ENCODE measurements around the gene PPEF1. TPM values are rescaled to one million over a fixed set of nuclear protein-coding genes. Genes with fewer than 3 reads are reported as not detected.

PPEF1 gene
- total and polyA plus RNA-seq, 11 donors = 0.11 to 0.82 (median 0.60) TPM; not detected in 4

DNA sequence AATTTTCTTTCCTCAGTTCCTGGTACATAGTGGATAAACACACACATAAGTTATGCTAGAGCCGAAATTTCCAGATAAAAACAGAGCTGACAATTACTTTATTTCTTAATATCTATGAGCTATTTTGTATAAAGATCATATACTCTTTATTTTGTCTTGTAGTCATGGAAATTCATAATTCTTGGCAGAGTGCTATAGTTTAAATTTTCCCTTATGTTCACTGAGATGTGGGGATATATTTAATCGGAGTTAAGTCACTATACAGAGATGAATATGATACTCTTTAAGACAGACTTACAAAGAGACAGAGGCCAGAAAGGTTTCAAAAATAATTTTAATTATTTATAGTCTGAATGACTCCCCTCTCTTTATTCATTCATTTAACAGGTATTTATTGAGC, 89.7 kb downstream of the PPEF1 start:
- intact Hi-C loops (cut with DNase I) = no loop called here
- ATAC-seq (no peak), DNase-seq (no peak)
- no peak overlapping the region for H3K27ac ChIP-seq
- no peaks in the 10 kb centered on the region for H3K36me3 ChIP-seq
- H3K4me3 ChIP-seq = no peak overlapping the region
- H3K4me1 ChIP-seq = no peaks in the 10 kb centered on the region
- H3K27me3 ChIP-seq = peaks cover 0 to 5% (median 0%) of the 10 kb centered on the region in 9 donors
- no peaks in the 10 kb centered on the region for H3K9me3 ChIP-seq
- 81 to 92% (median 86%) methylated on average over 2 of the region's 2 CpGs for WGBS, 4 donors
- TF ChIP-seq, protein P1, sequence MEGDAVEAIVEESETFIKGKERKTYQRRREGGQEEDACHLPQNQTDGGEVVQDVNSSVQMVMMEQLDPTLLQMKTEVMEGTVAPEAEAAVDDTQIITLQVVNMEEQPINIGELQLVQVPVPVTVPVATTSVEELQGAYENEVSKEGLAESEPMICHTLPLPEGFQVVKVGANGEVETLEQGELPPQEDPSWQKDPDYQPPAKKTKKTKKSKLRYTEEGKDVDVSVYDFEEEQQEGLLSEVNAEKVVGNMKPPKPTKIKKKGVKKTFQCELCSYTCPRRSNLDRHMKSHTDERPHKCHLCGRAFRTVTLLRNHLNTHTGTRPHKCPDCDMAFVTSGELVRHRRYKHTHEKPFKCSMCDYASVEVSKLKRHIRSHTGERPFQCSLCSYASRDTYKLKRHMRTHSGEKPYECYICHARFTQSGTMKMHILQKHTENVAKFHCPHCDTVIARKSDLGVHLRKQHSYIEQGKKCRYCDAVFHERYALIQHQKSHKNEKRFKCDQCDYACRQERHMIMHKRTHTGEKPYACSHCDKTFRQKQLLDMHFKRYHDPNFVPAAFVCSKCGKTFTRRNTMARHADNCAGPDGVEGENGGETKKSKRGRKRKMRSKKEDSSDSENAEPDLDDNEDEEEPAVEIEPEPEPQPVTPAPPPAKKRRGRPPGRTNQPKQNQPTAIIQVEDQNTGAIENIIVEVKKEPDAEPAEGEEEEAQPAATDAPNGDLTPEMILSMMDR (IDR thresholded peaks at IDR 0.05) = no peak
- TF ChIP-seq POLR2A (IDR thresholded peaks at IDR 0.05) = no peak

DNA sequence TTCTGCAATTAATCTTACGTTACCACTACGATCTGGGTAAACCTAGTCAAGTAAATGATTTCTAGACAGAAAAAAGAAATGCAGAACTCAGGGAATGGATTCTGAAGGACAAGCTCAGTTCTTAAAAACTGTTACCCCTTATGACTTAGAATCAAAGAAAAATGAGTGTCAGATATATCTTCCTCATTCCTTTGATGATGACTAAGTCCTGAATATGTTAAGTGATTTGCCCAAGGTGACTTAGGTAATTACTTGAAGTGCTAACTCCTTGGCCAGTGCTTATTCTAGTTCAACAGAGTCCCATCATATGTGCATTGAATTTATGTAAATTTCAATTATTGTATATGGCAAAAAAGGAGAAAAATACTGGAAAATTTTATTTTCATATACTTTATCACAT, 92.5 kb downstream of the PPEF1 start:
- no peaks in the 10 kb centered on the region for H3K36me3 ChIP-seq
- H3K4me1 ChIP-seq = no peaks in the 10 kb centered on the region
- ATAC-seq (no peak), DNase-seq (no peak)
- intact Hi-C loops (cut with DNase I) = no loop called here
- no peaks in the 10 kb centered on the region for H3K9me3 ChIP-seq
- H3K27ac ChIP-seq = no peak overlapping the region
- WGBS, 4 donors = 86 to 90% (median 88%) methylated on average over 2 of the region's 2 CpGs
- H3K4me3 ChIP-seq = no peak overlapping the region
- H3K27me3 ChIP-seq = peaks cover 0 to 5% (median 0%) of the 10 kb centered on the region in 9 donors
- TF ChIP-seq, protein P1 (IDR thresholded peaks at IDR 0.05) = no peak
- TF ChIP-seq POLR2A (IDR thresholded peaks at IDR 0.05) = no peak

DNA sequence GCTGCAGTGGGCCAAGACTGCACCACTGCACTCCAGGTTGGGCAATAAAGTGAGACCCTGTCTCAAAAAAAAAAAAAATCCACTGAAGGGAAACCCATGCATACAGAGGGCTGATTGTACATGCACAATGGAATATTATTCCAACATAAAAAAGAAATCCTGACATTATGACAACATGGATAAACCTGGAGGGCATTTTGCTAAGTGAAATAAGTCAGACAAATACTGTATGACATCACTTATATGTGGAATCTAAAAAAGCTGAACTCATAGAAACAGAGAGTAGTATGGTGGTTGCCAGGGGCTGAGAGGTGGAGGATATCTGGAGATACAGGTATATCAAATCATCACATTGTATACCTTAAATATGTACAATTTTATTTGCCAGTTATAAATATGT, 102.2 kb downstream of the PPEF1 start:
- H3K9me3 ChIP-seq = no peaks in the 10 kb centered on the region
- no peaks in the 10 kb centered on the region for H3K4me1 ChIP-seq
- no peaks in the 10 kb centered on the region for H3K36me3 ChIP-seq
- H3K27me3 ChIP-seq = no peaks in the 10 kb centered on the region
- no peak for TF ChIP-seq POLR2A (IDR thresholded peaks at IDR 0.05)
- TF ChIP-seq, protein P1 (IDR thresholded peaks at IDR 0.05) = no peak
- no peak for DNase-seq
- intact Hi-C loops (cut with DNase I) = no loop called here
- no peak overlapping the region for H3K27ac ChIP-seq
- ATAC-seq = no peak
- no peak overlapping the region for H3K4me3 ChIP-seq

DNA sequence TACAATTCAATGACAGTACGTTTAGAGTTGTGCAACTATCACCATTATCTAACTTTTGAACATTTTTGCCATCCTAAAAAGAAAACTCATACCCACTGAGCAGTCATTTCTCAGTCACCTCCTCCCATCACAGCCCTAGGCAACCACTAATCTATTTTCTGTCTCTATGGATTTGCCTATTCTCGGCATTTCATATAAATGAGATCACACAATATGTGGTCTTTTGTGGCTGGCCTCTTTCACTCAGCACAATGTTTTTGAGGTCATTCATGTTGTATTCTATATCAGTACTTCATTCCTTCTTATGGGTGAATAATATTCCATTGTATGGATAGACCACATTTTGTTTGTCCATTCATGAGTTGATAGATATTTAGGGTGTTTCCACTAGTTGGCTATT, 103.0 kb downstream of the PPEF1 start:
- H3K36me3 ChIP-seq = no peaks in the 10 kb centered on the region
- ATAC-seq (no peak), DNase-seq (no peak)
- H3K27ac ChIP-seq = no peak overlapping the region
- 62 to 84% (median 68%) methylated on average over 2 of the region's 2 CpGs for WGBS, 4 donors
- peaks cover 0 to 4% (median 0%) of the 10 kb centered on the region in 12 donors for H3K9me3 ChIP-seq
- no peaks in the 10 kb centered on the region for H3K27me3 ChIP-seq
- TF ChIP-seq POLR2A (IDR thresholded peaks at IDR 0.05) = no peak
- no peak overlapping the region for H3K4me3 ChIP-seq
- intact Hi-C loops (cut with DNase I) = no loop called here
- H3K4me1 ChIP-seq = no peaks in the 10 kb centered on the region

DNA sequence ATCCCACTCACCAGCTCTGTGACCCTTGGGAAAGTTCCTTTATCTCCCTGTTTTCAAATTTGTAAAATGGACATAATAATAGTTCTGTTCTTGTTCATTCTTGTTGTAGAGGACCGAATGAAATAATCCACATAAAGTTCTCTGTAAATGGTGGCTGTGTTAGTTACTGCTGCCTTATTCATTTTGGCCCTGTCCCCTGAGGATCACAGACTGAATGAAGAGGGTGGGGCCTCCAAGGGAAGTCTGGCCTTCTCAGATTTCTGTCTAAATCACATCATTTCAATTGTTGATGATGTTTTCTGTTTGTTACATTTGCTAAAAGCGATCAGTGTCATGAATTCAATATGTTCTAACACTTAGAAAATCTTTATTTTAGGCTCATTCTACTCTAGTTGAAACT, 117.9 kb downstream of the PPEF1 start:
- ATAC-seq = no peak
- Histone ChIP-seq H3K4me1 (no peaks in the 10 kb centered on the region), H3K27me3 (peaks cover 0 to 2% (median 0%) of the 10 kb centered on the region in 9 donors), H3K27ac (no peak overlapping the region), H3K4me3 (no peak overlapping the region), H3K36me3 (no peaks in the 10 kb centered on the region), H3K9me3 (no peaks in the 10 kb centered on the region)
- intact Hi-C loops (cut with DNase I) = no loop called here
- DNase-seq = no peak
- TF ChIP-seq POLR2A (IDR thresholded peaks at IDR 0.05) = no peak
- TF ChIP-seq, protein P1 (IDR thresholded peaks at IDR 0.05) = no peak
- whole genome bisulfite sequencing, 4 donors = 41 to 57% (median 50%) methylated on average over 2 of the region's 2 CpGs
